Stomach (tissue), 4 donors: ENCODE results near the gene FBRSL1.
A peak's percentile ranks its signal among the peaks of the same experiment; 100 is the strongest.

Experiments used
- EP300 ChIP-seq: sonication (generic); formaldehyde crosslinking; IDR thresholded peaks from one replicate; pipeline ENCODE4 v1.6.1; 2017; ENCODE audit warnings: antibody characterized with exemption
- POLR2A ChIP-seq, 4 donors: fragments of 450-650 bp; IDR thresholded peaks; one replicate each; pipeline ENCODE4 v1.6.1; 2016; ENCODE audit warnings: antibody characterized with exemption in 4 of 4, control low read depth in 2 of 4, mild to moderate bottlenecking in 1 of 4, moderate library complexity in 1 of 4
- POLR2AphosphoS5 ChIP-seq, 3 donors: sonication (generic); formaldehyde crosslinking; IDR thresholded peaks; one replicate each; pipeline ENCODE4 v1.6.1; 2016; ENCODE audit warnings: antibody characterized with exemption in 3 of 3
- TF ChIP-seq, protein P1 (sequence below), 7 experiments: fragments of 450-650 bp in 4 of 7; fragments of 200-600 bp in 3 of 7; sonication (generic) in 3 of 7; IDR thresholded peaks; one replicate each; pipeline ENCODE4 v1.5.1; 2016 to 2019; ENCODE audit warnings: antibody characterized with exemption in 7 of 7, control low read depth in 2 of 7, mild to moderate bottlenecking in 1 of 7

DNA sequence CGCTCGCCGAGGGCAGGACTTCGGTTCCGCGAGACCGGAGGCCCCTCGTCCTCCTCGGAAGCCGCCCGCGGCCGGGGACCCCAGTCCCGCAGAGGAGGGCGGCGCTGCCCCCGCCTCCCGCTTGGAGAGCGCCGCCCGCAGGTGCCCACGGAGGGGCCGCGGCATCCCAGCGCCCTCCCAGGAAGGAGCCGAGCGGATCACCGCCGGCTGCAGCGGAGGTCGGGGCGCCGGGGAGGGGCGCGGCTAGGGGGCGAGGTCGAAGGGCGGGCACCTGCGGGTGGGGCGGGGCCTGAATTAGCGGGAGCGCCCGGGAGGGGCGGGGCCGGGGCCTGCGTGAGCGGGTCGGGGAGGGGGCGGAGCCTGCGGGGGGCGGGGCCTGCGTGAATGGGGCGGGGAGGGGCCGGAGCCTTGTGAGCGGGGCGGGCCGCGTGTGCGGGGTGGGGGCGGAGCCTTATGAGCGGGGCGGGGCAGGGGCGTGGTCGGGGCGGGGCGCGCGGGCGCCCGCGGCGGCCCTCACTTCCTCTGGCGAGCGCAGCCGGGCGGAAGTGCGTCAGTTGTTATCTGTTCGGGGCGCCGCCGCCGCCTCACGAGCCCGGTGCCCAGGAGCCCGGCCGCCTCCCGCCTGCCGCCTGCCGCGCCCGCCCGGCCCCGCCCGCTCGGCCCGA lies at the start of gene FBRSL1:
- TF ChIP-seq, protein P1, sequence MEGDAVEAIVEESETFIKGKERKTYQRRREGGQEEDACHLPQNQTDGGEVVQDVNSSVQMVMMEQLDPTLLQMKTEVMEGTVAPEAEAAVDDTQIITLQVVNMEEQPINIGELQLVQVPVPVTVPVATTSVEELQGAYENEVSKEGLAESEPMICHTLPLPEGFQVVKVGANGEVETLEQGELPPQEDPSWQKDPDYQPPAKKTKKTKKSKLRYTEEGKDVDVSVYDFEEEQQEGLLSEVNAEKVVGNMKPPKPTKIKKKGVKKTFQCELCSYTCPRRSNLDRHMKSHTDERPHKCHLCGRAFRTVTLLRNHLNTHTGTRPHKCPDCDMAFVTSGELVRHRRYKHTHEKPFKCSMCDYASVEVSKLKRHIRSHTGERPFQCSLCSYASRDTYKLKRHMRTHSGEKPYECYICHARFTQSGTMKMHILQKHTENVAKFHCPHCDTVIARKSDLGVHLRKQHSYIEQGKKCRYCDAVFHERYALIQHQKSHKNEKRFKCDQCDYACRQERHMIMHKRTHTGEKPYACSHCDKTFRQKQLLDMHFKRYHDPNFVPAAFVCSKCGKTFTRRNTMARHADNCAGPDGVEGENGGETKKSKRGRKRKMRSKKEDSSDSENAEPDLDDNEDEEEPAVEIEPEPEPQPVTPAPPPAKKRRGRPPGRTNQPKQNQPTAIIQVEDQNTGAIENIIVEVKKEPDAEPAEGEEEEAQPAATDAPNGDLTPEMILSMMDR (IDR thresholded peaks at IDR 0.05), result no peak
- TF ChIP-seq POLR2A (IDR thresholded peaks at IDR 0.05) (no peak), EP300 (no peak), POLR2AphosphoS5 (IDR thresholded peaks at IDR 0.05) (peak; percentile 56 to 82 (median 64))
